GM19324 (cell line): ENCODE measurements around the gene TMEM183A.

Source experiments
- ATAC-seq: cut with Tn5 transposase; IDR thresholded peaks from one replicate; pipeline ENCODE4 v1.9.1; 2021; ENCODE audit warnings: mild to moderate bottlenecking, moderate library complexity; ENCODE audit not compliant: unreplicated experiment, low FRiP score

TMEM183A gene

DNA sequence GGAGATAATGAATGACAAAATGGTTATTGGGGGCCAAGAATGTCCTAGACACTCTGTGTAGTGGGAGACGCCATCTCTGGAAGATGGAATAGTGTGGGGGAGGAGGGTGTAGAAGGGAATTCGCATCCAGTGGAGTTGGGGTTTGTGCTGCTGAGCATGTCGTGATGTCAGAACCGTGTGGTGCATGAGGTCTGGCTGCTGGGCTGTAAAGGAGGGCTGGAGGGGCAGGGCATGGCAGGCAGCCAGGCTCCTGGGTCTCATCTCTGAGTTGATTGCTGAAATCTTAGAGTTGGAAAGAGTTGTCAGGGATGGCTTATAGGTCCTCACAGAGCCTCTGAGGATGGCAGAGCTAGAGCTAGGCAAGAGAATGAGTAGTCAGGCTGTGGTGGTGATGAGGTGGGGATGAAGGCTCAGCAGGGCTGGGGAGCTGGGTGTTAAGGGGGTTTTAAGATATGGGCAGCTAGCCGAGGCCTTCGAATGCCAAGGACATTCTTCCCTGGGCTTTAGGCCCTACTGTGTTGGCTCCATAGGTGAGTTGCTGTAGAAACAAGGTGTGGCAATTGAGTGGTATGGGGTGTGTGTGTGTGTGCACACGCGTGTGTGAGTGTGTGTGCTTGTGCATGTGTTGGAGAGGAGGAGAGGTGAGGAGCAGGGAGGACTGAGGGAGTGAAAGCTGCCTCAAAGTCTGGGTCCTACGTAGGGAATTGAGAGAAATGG lies 21.1 kb downstream of the TMEM183A start:
- ATAC-seq: no peak

DNA sequence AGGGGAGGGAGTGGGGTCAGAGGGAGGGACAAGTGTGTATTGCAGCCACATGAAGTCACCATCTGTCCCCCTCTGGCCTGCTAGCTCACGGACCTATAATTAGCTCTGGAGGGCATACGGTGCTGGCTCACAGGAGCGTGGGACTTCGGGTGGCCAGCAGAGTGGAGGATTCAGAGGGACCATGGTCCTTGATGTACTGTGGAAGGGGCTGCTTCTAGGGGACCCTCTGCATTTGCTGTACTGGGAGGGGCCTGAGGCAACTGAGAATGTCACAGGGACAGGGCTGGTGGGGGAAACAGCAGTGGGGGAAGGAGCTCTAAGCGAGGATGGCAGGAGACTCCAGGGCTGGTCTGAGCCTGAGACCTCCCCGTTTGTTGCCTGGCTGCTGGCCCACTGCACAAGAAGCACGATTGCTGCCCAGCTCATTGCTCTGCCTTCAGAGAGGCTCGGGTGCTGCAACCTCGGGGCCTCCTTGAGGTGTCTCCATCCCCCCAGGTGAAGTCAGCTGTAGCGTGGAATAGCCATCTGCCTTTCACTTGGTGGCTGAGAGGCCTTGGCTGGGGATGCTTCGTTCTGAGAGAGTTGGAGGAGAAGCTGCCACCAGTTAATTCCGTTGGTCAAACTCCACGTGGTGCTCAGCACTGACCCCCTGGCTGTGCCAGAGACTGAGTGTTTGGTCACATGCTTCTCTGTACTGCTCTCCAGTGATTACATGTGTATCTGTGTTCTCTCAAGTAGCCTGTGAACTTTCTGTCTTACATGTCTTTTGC lies 21.8 kb downstream of the TMEM183A start:
- no peak for ATAC-seq

DNA sequence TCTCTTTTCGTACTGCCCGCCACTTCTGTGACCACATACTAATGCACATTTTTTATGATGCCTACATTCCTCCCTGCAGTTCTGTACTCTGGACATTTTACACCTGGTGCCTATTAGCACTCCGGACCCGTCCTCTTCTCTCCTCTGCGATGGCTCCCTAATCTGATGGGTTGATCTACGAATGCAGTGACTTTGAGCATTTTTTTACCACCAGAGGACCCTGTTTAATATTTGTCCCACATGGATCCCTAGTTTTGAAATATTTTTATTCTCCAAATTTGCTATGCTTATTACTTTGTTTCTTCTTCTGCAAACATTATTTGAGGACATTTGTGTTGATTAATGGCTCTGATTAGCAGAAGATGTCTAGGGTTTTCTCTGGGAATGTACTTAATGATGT lies 24.3 kb downstream of the TMEM183A start:
- ATAC-seq: no peak

DNA sequence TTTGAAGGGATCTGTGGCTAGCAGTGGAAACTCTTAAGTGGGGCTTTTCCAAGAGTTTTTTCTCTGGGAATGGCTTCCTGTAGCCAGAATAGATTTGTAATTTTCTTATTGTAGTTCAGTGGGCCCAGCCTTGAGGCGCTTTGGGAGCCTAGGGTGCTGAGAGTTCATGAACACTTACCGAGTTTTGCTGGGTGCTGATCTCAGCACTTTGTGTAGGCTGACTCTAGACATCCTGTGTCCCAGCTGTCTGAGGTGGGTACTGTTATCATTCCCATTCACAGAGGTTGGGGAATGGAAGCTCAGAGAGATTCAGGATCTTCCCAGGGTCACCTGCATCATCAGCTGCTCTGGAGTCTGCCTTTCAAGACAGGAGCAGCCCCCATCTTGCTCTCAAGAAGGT lies 26.1 kb downstream of the TMEM183A start:
- no peak for ATAC-seq

DNA sequence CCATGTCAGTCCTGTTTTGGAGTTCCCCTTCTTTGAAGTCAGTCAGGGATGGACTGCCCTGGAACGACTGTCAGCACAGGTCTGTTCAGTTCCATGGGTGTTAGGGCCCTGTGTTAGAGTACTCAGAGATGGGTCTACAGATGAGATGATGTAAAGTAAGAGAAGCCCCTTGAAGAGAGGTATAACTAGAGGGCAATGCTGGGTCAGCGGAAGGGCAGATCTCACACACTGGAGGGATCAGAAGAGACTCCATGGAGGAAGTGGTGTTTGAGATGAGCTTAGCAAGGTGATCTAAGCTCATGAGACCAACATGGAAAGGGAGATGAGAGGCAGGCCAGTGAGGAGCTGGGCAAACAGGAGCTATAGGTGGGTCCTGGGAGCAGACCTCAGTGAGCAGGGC lies 26.7 kb downstream of the TMEM183A start:
- ATAC-seq: no peak

DNA sequence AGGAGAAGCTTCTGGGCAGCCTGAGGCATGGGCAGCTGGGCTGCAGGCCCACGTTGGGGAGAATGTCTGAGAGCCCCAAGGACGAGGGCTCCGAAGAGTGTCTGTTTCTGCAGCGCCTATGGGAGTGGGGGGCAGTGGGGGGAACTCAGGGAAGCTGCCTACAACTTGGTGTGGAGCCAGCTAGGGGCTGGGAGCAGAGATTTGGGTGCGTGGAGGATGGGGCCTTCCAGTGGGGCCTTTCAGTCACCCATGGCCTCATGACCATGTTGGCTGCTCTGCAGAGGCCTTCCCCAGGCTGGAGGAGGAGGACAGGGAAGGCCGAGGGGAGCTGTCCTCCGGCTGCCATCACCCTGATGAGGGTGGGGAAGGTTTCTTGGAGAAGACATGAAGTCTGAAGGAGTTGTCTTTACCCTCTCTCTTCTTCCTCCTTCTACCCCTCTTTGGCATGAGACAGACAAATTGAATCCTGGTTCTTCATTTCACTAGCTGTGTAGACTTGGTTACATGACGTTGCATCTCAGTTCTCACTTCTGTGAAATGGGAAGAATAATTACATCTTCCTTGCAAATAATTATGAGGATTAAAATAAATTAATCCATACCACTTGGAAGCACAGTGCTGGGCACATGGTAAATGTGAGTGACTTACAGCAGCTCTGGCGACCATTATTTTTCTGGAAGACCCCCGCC lies 27.4 kb downstream of the TMEM183A start:
- ATAC-seq: no peak

DNA sequence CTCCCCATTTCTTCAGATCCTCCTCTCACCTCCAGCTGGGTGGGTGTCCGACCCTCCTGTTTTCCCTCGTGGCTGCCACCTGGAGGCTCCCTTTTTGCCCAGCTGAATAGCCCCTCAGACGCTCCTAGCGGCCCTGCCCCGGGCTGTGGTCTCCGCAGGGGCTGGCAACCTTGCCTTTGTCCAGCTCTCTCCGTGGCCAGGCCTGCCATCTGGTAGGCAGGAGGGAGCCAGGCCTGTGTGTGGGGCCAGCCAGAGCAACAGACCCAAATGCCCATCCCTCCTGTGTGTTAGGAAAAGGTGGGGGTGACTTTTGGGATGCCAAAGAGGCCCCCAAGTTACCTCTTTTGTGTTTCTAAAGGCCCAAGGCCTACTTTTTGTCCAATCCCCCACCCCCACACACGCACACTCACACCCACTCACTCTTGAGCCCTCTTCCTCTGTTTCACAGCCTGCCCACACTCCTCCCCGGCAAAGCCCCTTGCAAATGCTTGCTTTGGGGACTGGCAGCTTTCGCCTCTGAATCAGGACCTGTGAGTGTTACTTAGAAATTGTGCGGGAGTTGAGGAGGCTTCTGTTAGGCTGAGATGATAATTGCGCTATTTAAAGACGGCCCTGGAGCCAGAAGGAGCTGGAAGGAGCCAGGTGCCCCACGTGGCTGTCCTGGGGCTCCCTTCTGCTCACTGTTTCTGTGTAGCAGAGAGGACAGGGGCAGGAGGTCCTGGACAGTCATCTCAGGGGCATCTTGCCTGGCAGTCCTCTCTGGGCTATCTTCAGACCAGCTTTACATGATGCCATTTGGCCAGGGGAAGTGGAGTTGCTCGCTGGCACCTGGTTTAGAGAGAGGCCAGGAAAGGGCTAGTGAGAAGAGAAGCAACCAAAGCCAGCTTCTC lies 28.2 kb downstream of the TMEM183A start:
- no peak for ATAC-seq

DNA sequence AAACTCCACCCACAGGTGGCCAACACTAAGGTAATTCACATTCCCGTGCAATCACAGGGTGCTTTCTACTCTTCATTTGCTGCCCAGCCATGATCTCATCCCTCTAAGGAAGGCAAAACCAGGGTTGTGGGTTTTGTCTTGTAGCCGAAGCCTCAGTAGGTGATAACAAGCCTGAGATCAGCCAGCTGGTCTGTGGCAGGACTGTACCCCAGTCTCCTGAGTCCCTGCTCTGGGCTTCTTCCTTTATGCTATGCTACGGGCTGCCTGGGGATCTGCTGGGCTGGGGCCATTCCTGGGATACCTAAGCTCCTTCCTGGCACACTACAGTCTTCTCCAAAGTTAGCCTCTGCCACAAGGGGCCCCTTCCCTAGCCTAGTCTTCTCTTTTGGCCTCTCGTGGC lies 29.0 kb downstream of the TMEM183A start:
- no peak for ATAC-seq

DNA sequence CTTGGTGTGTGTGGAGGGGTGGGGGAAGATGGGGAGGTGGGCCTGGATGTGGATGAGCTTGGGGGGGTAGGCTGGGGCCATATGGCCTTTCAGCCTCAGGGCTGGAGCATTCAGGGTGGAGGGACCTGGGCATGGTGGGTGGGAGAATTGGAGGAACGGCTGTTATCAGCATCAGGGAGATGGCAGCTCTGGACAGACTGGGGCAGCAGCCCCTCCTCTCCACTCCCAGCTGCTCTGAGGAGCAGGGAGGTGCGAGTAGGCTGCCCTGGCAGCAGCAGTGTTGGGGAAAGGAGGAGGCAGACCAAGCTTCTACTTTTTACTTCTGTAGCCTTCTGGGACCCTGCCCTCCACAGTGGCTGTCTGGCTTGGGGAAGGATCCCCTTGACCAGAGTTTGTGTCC lies 29.4 kb downstream of the TMEM183A start:
- no peak for ATAC-seq

DNA sequence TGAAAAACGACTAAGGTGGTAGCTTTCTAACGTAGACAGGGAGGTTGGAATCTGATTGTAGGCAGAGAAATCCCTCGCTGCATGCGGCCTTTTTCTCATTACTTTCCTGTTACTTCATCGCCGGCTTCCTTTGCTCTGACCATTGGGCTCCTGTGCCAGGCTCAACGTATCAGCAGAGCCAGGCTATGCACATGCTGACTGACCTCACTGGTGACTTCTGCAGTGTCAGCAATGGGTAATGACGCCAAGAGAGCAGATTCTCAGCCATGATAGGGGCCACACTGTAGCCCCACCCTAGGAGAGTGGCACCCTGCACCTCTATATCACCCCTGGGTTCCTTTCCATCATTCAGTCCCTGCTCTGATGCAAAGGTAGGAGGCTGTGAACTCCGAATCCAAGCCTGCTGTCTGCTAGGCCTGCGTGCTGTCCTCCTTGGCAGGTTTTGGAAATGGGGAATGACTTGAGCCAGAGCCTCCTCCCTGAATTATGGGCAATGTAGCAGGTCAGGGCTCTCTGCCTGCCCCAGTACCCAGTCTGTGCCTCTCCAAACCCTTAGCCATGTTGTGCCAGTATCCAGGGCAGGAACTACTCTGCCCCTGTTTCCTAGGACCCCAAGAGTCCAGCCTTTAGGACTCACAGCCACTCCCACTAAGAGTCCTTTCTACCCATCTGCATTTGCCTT lies 30.5 kb downstream of the TMEM183A start:
- ATAC-seq: no peak

DNA sequence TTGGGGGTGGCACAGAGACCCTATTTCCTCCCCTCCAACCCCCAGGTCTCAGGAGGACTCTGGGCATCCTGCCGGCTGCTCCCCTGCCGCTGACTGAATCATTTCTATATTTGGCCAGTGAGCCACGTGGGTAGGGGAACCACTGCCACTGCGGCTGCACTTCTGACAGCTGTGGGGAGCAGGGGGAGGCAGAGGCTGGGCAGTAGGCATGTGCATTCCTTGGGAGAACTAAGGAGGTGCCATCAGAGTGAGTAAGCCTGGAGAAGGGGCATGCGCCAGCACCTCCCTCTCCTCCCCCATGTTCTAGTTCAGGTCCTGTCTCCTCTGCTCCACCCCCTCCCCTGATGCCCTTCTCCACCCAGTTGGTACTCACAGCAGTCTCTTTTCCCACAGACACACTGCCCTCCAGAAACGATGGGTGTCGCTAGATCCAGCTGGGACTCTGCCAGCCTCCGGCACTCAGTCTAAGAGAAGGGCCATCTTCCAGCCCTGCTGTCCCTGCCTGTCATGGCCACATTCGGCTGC lies 31.1 kb downstream of the TMEM183A start:
- no peak for ATAC-seq

DNA sequence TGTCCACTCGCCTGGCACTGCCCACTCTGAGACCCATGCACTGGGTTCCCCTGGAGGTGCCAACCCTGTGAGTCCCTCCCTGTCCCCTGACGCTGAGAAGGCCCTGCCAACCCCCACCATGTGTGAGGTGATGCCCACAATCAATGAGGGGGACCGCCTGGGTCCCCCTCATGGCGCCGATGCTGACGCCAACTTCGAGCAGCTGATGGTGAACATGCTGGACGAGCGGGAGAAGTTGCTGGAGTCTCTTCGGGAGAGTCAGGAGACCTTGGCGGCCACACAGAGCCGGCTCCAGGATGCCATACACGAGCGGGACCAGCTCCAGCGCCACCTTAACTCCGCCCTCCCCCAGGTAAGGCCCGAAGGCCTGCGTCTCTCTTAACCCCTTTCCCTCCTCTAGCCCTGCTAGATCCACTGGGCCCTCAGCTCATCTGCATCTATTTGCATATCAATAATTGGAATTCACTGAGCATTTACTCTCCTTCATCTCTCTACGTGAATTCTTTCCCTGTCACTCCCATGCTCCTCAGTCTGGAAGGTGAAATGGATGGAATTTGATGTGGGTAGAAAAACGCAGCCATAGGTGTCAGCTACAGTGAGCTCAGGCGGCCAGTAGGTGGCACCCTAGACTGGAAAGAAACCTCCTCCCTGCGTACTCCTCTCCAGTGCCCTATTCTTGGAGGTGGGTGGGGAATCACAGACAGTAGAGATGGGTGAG lies 31.9 kb downstream of the TMEM183A start:
- ATAC-seq: no peak

DNA sequence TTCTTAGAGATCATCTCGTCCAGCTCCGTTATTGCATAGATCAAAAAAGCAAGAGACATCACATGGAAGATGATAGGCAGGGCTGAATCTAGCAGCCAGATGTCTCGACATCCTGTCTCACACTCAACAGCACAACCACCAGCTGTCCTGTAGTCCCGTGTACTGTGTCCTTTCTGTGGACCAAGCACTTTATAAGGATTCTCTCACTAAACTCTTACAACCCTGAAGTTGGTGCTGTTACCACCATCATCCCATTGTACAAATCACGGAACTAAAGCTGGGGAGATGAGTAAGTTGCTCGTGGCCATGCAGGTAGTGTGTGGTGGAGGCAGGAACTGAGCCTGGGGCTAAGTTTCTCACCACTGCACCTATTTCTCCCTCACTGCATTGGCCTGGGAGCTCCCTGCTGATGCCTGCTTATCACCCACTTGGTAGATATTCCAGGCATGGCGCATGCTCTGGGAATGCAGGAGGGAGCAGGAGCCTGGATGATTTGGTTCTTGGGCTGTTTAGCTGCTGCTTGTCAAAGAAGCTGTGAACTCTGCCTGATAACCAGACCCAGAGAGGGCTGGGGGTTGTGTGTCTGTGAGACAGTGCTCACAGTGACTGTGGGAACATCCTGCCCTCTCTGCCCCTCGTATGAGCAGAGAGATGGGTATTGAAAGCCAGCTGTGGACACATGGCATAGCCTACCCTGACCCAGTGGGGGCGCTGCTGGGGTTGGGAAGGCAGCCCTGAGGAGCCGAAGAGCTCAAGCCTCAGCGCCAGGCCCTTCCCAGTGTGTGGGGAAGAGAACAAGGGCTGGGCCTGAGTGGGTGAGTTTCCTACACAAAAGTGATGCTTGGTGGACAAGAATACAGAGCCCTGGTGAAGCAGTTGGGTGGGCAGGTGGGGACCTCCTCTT lies 32.7 kb downstream of the TMEM183A start:
- no peak for ATAC-seq

DNA sequence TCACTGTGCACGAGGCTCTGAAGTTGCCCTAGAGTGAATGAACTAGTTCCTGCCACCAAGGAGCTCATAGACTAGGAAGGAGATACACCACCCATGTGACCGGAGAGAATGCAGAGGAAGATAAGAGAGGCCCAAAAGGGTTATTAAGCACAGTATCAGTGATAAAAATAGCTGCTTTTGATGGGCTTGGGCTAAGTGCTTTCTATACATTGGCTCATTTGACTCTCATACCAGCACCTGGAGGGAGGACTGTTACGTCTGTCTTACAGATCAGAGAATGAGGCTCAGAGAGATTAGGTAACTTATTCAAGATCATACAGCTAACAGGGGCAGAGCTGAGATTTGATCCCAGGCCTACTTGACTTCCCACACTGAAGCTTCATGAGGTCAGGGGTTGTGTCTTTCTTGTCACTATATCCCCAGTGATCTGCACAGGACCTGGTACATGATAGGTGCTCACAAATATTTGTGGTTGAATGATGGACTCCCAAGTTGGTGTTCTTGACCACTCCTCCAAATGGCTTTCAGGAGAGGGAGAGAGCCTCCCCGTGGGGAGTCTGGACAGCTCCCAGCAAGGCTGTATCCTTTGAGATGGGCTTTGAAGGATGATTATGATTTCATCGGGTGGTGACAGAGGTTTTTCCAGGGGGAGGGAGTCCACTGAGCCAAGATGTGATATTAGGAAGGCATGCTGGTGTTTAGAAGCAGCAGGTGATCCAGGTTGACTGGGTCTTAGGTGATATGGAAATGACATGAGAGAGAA lies 33.5 kb downstream of the TMEM183A start:
- no peak for ATAC-seq

DNA sequence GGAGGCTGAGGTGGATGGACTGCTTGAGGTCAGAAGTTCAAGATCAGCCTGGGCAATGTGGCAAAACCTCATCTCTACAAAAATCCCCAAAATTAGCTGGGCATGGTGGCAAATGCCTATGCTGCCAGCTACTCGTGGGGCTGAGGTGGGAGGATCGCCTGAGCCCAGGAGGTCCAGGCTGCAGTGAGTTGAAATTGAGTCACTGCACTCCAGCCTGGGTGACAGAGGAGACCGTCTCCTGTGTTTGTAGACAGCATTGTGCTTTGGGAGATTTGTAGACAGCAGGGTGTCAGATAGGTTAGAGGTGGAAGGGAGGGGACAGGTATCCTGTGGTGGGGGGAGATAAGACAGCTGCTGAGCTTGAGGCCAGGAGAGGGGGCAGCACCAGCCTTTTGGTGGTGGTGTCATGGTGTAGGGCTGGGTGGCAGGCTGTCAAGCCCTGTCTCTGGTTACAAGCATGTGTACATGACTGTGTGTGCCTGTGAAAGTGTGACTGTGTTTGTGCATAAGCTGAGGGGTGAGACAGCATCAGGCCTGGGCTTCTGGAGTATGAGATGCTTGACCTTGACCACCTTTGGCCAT lies 34.3 kb downstream of the TMEM183A start:
- ATAC-seq: no peak

DNA sequence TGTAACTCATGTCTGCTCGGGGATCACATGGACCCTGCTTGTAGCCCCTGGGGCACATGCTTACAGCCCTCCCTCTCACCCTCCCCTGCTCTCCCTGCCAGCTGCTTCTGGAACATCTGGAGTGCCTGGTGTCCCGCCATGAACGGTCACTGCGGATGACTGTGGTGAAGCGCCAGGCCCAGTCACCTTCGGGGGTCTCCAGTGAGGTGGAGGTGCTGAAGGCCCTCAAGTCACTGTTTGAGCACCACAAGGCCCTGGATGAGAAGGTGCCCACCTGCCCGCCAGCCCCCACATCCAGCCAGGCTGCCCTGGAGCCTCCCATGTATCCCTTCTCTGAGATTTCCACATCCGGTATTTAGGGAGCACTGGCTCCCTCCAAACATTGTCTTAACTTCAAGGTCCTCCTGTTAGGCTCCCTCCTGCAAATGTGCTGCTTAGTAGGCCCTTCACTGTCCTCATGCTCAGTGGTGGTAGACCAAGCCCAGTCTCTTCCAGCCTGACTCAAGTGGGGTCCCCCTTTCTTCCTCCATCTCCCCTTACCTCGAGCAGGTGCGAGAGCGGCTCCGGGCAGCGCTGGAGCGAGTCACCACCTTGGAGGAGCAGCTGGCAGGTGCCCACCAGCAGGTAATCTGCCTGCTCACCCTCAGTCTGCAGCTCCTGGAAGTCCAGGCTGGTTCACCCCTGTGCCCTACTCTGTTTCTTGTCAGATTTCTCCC lies 36.8 kb downstream of the TMEM183A start:
- ATAC-seq: no peak
